ENCODE data around the gene SLC37A4.

GRCh38 chr11:119026970-119027369 is 3.7 kb downstream of the SLC37A4 start:
- TF ChIP-seq CTCF (IDR thresholded peaks at IDR 0.05), result no peak
- no peak for TF ChIP-seq EP300 (IDR thresholded peaks at IDR 0.05)
- TF ChIP-seq POLR2A (IDR thresholded peaks at IDR 0.05), result no peak

Data from tibial nerve (tissue), 4 donors.